ENCODE data around the gene KPNA5.
"Not testable (repeated sequence)": the region's sequence is repeated elsewhere in the genome, so short reads cannot be mapped to it uniquely, and the experiment has no call there.

KPNA5 gene

GRCh38 chr6:116703888-116704287, 22.9 kb downstream of the KPNA5 start:
- peak; percentile 32 for DNase-seq (ENCODE audit: low spot score)

GRCh38 chr6:116705917-116706316, 24.9 kb downstream of the KPNA5 start:
- no peak for DNase-seq (ENCODE audit: low spot score)

GRCh38 chr6:116714296-116714695, 33.3 kb downstream of the KPNA5 start:
- DNase-seq (ENCODE audit: low spot score), result no peak

- no peak for DNase-seq (ENCODE audit: low spot score)
Measured at GRCh38 chr6:116714761-116715160, 33.8 kb downstream of the KPNA5 start.

GRCh38 chr6:116726947-116727346, 45.9 kb downstream of the KPNA5 start:
- no peak for DNase-seq (ENCODE audit: low spot score)

GRCh38 chr6:116730513-116730912, 49.5 kb downstream of the KPNA5 start:
- no peak for DNase-seq (ENCODE audit: low spot score)

GRCh38 chr6:116737004-116737403, 56.0 kb downstream of the KPNA5 start:
- no peak for DNase-seq (ENCODE audit: low spot score)

GRCh38 chr6:116740486-116740885, 59.5 kb downstream of the KPNA5 start:
- DNase-seq (ENCODE audit: low spot score), result not testable (repeated sequence)

- DNase-seq (ENCODE audit: low spot score), result no peak
Measured at GRCh38 chr6:116741571-116741970, 60.6 kb downstream of the KPNA5 start.

- DNase-seq (ENCODE audit: low spot score), result no peak
Measured at GRCh38 chr6:116745176-116745575, 64.2 kb downstream of the KPNA5 start.

GRCh38 chr6:116761779-116762178, 80.8 kb downstream of the KPNA5 start:
- no peak for DNase-seq (ENCODE audit: low spot score)

- DNase-seq (ENCODE audit: low spot score), result no peak
Measured at GRCh38 chr6:116762235-116762634, 81.2 kb downstream of the KPNA5 start.

- DNase-seq (ENCODE audit: low spot score), result no peak
Measured at GRCh38 chr6:116763048-116763447, 82.0 kb downstream of the KPNA5 start.

- DNase-seq (ENCODE audit: low spot score), result no peak
Measured at GRCh38 chr6:116763906-116764628, 83.1 kb downstream of the KPNA5 start.

GRCh38 chr6:116764629-116764960, 83.6 kb downstream of the KPNA5 start:
- no peak for DNase-seq (ENCODE audit: low spot score)

- no peak for DNase-seq (ENCODE audit: low spot score)
Measured at GRCh38 chr6:116764961-116765841, 84.2 kb downstream of the KPNA5 start, which contains the start of gene FAM162B. TSS of gene FAM162B (minus strand) at chr6:116765719. CDS start at chr6:116765576, 143 bp downstream.

- DNase-seq (ENCODE audit: low spot score), result no peak
Measured at GRCh38 chr6:116766506-116767176, 85.6 kb downstream of the KPNA5 start.

GRCh38 chr6:116767715-116768114, 86.7 kb downstream of the KPNA5 start:
- no peak for DNase-seq (ENCODE audit: low spot score)

GRCh38 chr6:116772450-116772849, 91.4 kb downstream of the KPNA5 start:
- no peak for DNase-seq (ENCODE audit: low spot score)

- DNase-seq (ENCODE audit: low spot score), result no peak
Measured at GRCh38 chr6:116773886-116774285, 92.9 kb downstream of the KPNA5 start.

GRCh38 chr6:116779573-116780164, 98.7 kb downstream of the KPNA5 start:
- no peak for DNase-seq (ENCODE audit: low spot score)

- DNase-seq (ENCODE audit: low spot score), result no peak
Measured at GRCh38 chr6:116783852-116784251, 102.8 kb downstream of the KPNA5 start.
